HG03457 (cell line): ENCODE data around the gene CTBP2.
A peak's percentile ranks its signal among the peaks of the same experiment; 100 is the strongest.
"Not testable (repeated sequence)": the region's sequence is repeated elsewhere in the genome, so short reads cannot be mapped to it uniquely, and the experiment has no call there.

Experiments used
- ATAC-seq: cut with Tn5 transposase; IDR thresholded peaks from one replicate; pipeline ENCODE4 v1.9.1; 2021; ENCODE audit warnings: moderate number of reproducible peaks; ENCODE audit not compliant: unreplicated experiment

CTBP2 gene

DNA sequence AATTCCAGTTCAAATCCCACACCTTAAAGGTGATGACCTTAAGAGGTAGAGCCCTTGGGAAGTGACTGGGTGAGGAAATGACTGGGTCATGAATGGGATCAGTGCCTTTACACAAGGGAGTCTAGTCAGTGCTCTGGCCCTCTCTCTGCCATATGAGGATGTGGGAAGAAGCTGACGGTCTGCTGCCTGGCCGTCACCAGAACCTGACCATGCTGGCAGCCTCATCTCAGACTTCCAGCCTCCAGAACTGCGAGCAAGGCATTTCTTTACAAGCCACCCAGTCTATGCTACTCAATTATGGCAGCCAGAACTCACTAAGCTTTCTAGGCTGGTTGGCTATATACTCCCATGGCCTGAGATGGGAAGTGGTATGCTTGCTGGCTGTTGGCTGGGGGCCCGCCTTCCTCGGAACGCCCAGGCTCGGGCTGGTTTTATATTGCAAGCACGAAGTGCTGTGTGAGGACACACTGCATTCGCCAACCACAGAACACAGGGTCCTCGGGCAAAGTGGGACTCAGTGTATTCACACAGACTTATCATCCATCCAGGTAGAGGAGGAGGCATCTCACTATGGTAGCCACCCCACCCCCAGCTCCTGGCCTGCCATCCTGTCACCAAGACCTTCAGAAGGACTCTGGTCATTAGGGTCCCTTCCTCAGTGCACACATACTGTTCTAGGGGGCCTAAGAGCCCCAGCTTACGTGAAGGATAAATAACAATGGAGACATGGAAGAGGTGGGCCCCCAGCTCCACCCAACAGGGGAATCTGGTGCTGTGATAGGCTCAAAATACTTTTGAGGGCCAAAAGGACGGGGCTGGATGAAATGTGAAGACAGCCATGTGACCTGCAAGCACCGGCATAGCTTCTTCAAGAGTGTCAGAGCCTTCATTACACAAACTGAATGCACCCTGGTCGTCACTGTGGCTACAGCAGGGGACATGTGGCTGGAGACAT lies 169.4 kb downstream of the CTBP2 start:
- ATAC-seq, result no peak

DNA sequence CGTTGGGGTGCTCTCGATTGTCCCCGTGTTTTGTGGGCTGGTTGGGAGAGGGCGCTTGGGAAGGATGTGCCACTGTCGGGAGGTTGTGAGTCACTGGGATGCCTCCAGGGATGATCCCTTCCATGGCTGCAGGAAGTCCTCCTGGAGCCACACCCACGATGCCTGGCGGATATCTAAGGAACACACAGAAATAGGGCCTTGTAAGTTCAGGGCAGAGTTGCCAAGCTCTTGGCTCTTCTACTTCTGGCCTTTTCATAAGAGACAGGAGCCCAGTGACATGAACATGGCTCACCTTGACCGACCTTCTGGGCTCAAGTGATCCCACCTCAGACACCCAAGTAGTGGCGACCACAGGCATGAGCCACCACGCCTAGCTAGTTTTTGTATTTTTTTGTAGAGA lies 170.8 kb downstream of the CTBP2 start:
- ATAC-seq, result no peak

DNA sequence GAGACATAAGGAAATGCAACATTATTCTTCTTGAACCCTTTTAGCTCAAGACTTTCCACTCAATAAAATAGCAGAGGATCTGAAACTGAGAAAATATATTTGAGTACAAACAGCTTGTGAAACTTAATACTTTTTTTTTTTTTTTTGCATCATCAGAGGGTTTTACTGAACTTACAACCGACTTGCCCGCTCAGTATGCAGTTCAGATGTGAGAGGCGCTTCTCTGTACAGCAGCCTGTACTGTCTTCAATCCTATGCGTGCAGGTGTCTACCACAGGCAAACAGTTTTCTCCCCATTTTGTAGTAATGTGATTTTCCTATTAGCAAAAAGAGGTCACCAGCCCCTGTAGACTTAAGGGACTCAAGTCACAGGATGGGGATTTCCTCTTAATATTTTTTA lies 171.6 kb downstream of the CTBP2 start:
- not testable (repeated sequence) for ATAC-seq

DNA sequence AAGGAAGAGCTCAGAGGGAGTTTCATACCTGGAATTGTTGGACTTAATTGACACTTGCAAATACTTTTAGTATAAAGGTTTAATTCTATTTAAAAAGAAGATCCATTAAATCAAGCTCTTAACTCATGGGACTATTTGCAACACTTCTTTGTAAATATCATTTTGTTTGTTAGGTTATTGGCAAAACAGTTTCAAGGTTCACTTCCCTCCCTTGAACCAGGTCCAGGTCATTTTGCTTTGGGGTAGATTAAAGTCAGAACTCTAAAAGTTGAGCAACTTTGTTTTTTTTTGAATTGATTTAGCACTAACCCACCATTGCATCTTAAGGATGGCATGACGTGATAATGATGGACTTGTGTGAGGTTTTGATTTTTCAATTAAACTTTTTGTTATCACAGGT lies 172.6 kb downstream of the CTBP2 start:
- no peak for ATAC-seq

DNA sequence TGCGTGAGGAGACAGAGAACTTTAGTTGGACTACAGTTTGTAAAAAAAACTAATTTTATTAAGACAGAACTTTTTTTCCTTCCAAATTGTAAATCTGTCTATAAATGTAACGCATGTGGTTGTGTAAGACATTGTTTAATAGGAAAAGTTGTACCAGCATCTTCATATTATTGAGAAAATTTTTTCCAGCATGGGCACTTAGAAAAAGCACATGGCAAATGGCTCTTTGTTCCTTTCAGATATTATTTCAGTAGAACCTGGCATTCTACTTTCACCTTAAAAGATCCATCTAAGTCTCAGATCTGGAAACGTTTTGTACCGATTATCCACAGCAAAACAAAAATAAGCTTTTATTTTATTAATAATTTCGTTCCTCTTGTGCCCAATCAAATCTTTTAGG lies 175.2 kb downstream of the CTBP2 start:
- ATAC-seq, result no peak

DNA sequence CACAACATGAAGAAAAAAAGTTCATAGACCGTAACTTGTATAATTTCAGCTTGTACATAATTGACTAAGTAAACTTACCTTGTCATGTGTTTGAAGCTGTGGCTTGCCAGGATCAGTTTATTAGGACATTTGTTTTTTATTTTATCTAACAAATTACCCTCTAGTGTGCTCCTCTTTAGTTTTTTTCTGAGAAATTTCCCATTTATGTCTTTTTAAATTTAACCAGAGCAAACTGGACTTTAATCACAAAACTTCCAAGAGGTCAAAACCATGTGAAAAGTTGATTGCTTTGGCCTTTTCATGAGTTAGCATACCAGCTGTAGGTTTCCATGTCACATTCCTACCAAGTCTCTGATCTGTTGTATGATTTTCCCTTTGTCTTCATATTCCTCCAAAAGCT lies 176.0 kb downstream of the CTBP2 start:
- no peak for ATAC-seq

DNA sequence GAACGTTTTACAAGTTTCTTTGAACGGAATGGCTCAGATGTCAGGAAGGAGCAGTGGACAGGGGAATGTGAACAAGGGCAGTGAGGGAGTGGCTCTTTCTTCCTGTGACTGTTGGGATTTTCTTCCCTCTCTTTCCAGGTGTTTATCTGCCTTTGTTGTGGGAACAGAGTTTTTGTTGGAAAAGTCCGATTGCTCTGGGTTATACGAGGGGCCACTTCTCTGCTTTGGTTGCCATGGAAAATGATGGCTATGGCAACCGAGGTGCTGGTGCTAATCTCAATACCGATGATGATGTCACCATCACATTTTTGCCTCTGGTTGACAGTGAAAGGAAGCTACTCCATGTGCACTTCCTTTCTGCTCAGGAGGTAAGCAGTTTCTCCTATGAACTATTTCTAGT lies 177.0 kb downstream of the CTBP2 start:
- ATAC-seq, result no peak

DNA sequence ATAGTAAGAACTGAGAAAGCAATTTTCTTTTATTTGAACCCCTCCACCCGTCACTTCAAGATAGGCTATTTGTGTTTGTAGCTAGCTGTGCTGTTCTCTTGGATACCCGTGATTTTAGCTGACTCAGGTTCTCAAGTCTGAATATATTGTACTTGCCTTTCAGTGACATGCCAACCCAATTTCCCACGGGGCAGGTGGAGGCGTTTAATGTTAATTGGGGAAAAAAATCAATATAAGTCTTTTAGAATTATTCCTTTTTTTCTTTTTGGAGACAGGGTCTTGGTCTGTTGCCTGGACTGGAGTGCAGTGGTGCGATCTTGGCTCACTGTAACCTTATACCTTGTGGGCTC lies 182.0 kb downstream of the CTBP2 start:
- ATAC-seq, result no peak

DNA sequence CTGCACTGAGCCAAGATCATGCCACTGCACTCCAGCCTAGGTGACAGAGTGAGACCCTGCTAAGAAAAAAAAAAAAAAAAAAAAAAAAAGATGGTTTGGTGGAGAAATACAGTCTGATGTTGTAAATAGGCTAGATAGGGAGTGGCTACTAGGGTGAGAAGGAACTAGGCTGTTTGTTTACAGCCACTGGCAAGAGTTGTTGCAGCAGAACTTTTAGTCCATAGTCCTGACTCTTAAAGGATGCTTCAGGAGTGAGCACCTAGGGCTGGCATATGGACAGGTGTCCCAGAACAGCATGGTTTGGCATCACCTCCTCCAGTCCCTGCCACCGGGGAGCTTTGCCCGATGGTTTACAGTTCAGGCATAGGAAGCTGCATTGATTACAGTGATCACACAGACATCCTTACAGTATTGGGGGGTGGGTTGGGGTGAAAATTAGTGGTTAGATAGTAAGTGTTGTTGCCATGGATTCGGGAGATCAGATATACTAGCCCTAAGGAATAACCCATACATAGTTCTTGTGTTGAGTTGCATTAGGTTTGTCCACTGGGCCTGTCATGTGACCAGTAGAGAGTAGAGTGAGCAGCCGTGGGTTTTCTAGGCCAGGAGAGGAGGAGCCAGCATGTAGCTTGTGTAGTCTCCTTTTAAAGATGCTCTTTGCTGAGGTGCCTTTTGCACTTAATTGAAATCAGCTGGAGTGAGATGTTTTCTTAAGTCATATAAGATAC lies 182.6 kb downstream of the CTBP2 start:
- no peak for ATAC-seq

DNA sequence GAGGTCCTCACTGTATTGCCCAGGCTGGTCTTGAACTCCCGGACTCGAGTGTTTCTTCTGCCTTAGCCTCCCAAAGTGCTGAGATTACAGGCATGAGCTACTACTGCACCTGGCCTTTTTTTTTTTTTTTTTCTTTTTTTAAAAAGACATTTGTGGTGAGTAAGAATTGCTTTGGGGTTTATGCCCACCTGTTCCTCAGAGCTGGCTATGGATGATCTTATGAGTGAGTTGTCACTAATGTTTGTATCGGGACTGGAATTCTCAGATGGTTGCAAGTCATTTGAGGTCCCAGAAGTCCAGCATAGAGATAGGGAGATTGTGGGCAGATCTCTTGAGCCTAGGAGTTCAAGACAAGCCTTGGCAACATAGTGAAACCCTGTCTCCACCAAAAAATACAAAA lies 183.2 kb downstream of the CTBP2 start:
- no peak for ATAC-seq

DNA sequence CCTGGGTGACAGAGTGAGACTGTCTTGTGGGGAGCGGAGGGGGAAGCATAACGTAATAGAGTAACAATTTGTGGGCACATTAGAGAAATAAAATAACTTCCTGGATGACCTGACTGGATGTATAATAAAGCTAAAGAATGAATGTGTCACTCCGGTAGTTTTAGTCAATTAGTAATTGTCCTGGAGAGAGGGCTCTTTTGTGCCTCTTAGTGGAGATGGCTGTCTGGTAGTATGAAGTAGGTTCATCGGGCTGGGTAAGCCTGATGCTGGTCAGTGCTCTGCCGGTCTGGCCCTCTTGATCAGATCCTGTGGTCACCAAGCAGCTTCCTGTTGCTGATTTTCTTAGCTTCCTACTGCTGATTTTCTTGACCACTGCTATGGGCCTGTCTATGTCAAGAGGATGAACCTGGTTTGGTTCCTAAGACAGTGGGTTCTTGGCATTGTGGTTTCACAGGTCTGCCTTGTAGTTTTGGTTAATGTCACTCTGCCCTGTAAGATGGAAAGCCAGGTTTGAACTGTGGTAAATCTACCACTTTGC lies 184.3 kb downstream of the CTBP2 start:
- peak; percentile 64 for ATAC-seq

DNA sequence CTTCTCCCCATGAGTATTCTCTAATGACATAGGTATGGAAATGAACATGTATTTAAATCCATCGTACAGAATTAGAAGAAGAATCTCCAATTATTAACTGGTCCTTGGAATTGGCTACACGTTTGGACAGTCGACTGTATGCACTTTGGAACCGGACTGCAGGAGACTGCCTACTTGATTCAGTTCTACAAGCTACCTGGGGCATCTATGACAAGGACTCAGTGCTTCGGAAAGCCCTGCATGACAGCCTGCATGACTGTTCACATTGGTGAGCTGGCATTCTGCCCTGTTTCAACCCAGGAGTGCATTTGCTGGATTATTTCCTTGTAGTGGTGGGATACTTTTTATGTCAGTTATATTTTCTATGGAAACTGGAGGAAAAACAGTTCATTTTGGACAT lies 186.2 kb downstream of the CTBP2 start:
- no peak for ATAC-seq

DNA sequence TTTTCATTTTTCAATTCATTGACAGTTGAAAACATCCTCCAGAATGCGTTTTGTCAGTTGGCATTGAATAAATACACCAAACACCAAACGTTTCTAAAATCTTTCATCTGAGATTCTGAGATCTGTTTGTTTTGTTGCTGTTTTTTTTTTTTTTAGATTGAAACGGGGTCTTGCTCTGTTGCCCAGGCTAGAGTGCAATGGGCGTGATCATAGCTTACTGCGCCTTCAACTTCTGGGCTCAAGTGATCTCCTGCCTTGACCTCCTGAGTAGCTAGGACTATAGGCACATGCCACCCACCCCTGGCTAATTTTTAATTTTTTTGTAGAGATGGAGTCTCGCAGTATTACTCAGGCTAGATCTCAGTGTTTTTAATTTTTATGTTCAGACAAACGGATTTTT lies 187.7 kb downstream of the CTBP2 start:
- ATAC-seq, result no peak

DNA sequence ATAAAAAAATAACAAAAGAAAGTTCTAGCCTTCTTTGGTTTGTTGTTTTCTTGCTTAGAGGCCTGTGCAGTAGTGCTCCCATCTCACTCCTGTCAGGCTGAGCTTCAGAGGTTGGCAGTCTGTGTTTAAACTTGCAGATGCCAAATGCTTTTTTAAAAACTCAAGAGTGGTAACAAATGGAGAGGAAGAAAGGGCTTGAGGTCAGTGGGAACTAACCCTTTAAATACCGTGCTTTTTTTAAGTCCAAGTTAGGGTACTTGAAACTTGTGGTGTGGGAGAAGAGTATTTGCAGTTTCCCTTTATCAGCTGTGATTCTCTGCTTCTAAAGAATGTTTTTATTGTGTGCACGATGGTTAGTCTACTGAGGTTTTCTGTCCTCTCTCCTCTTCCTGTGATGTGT lies 189.1 kb downstream of the CTBP2 start:
- no peak for ATAC-seq

DNA sequence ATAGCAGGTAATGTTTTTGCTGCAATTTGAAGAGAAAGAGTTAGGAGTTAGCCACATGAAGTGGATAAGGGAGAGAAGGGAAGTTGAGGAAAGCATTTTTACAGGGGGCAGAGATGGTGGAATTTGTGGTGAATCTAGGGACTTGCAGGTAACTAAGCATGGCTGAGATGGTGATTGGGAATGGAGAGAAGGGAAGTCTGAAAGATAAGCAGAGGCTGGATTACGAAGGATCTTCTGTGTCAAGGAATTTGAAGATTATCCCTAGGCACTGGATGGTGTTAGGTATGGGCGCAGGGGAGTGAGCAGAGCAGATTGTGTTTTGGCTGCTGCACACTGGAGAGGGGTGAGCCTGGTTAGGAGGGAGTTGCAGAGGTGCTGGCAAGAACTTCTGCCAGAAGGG lies 193.1 kb downstream of the CTBP2 start:
- ATAC-seq, result no peak

DNA sequence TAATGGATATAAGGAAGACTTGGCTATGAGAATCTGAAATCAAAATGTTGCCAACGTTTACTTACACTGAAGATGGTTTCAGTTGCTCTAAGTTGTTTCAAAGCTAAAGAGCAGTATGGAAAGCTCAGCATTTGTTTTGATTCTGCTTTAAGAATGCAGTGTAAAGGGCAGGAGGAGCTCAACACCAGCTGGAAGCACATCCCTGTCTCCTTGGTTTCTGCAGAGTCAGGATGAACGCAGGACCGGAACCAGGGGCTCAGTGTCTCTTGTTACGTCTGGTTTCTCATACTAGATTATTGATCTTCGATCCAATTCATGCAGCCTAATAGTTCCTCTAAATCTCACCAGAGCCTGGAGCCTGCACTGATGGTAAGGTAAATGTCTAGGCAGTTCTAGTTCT lies 194.4 kb downstream of the CTBP2 start:
- ATAC-seq, result no peak

DNA sequence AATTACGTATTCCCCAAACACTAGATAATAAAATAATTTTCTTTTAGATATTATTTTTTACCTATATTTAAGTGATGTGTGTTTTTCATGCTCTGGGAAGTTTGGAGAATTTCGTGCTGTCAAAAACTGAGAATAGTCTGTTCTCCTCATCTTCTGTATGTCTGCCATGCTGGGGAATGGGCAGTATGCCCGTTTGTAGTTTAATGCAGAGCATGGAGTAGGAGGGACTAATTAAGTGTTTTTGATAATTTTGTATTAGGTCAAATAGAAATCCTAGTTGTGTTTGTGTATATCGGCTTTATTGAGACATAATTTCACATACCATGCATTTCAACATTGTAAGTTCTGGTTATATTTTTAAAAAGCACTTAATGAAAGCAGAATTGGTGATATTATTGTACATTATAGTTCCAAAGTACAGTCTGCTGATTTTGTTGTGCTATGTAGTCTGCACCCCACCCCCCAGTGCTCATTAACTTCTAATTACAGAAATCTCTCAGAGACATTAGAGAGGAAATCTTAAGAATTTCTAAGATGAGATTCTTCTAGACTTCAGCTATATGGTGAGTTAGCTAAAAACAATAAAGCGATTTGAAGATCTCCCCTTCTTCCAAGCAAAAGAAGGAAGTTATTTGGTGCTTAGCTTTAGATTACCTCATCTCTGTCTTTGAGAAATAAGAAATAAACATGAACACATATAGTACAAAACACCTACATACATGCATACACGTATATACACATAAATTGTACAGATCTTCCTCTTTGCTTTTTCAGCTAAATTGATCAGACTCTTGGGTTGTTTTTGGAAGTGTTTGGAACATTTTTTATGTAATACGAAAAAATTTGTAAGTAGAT lies 196.3 kb downstream of the CTBP2 start:
- ATAC-seq, result no peak

DNA sequence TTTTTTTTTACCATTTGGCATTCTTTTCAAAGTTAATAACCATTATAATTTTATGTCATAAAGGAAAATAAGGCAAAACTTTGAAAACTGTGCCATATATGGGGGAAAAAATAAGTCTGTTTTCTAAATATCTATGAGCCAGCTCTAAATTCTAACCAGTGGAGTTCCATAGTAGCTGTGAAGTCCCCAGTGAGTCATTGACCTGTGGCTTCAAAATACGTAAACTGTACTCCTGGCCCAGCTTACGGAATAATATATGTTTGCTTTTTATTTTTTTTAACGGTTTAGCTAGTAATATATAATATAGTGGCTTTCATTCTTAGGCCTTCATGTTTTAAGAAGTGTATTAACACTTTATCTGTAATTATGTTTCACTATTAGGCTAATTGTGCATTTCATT lies 197.9 kb downstream of the CTBP2 start:
- no peak for ATAC-seq

DNA sequence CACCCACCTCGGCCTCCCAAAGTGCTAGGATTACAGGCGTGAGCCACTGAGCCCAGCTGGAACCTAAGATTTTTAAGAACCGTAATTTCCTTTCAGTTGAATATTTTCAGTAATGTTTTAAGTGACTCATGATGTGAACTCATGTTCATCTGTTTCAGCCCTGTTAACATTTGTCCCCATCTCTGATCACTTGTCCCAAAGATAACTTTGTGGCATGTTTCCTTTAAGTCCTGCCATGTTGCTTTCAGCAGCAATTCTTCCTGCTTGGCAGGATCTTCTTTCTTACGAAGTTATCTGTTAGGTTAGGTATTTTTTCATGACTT lies 199.2 kb downstream of the CTBP2 start:
- no peak for ATAC-seq

DNA sequence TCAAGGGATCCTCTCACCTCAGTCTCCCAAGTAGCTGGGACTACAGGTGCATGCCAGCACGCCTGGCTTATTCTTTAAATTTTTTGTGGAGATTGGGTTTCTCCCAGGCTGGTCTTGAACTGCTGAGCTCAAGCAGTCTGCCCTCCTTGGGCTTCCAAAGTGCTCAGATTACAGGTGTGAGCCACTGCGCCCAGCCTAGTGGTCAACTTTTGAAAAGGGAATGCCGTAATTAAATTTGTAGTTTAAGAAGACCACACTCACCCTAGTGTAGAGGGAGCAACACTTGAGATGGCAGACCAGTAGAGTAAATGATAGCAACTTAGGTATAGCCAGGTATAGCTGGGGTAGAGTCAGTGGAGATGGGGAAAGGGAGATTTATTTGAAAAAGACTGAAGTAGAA lies 200.8 kb downstream of the CTBP2 start:
- ATAC-seq, result no peak

DNA sequence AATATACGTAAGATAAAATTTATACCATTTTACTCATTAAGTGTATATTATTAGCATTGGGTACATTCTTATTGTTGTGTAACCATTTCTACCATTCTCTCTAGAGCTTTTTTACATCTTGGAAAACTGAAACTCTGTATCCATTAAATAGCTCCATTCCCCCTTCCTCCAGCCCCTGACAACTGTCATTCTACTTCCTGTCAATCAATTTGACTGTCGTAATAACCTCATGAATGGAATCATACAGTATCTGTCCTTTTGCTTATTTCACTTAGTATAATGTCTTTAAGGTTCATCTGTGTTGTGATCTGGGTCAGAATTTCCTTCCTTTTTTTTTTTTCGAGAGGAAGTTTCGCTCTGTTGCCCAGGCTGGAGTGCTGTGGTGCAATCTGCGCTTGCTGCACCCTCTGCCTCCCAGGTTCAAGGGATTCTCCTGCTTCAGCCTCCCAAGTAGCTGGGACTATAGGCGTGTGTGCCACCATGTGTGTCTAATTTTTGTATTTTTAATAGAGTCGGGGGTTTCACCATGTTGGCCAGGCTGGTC lies 202.9 kb downstream of the CTBP2 start:
- no peak for ATAC-seq
